Cardiac muscle cell (in vitro differentiated cells and primary cell): ENCODE results near the gene RPS2. TPM values are rescaled to one million over a fixed set of nuclear protein-coding genes. Genes with fewer than 3 reads are reported as not detected.

ENCODE experiments used
- DNase-seq, 2 donors: peaks; one replicate each; pipeline versions ENCODE4 v3.0.0 to v3.0.0-alpha.2; 2010 to 2017; ENCODE audit warnings: low read depth in 1 of 2, low spot score in 1 of 2
- H3K27ac ChIP-seq: fragments of 200-600 bp; sonication (generic); 2 replicates; pipeline ENCODE4 v1.5.1; 2016
- H3K27me3 ChIP-seq: fragments of 200-600 bp; sonication (generic); 2 replicates; pipeline ENCODE4 v1.6.0; 2016; ENCODE audit warnings: control low read depth
- H3K36me3 ChIP-seq: fragments of 200-600 bp; sonication (generic); 2 replicates; pipeline ENCODE4 v1.5.1; 2016; ENCODE audit warnings: control low read depth
- H3K4me1 ChIP-seq: fragments of 200-600 bp; sonication (generic); 2 replicates; pipeline ENCODE4 v1.8.1; 2017; ENCODE audit warnings: low read depth, mild to moderate bottlenecking, mixed run types
- H3K4me3 ChIP-seq: fragments of 200-600 bp; sonication (generic); 2 replicates; pipeline ENCODE4 v1.5.1; 2016; ENCODE audit warnings: mild to moderate bottlenecking
- H3K9me3 ChIP-seq: fragments of 200-600 bp; sonication (generic); 2 replicates; pipeline ENCODE4 v1.5.1; 2017; ENCODE audit warnings: low read depth, mild to moderate bottlenecking, control low read depth
- polyA plus RNA-seq: library from polyadenylated mRNA; unstranded; fragments of >200 nt; fragmentation: Nextera tagmentation; extraction: Ambion mirVana; gene quantifications from 2 replicates; pipeline ENCODE4 v1.2.1, GENCODE V29; 2016
- total RNA-seq: library from RNA; depleted of rRNA; stranded (reverse); fragments of >200 nt; gene quantifications from 2 replicates; pipeline ENCODE4 v1.2.3, GENCODE V29; 2016
- TF ChIP-seq, protein P1 (sequence below): IDR thresholded peaks from 2 replicates; pipeline ENCODE4 v1.5.1; 2012; ENCODE audit warnings: low read depth, mild to moderate bottlenecking, low read length

The RPS2 gene
- total and polyA plus RNA-seq, 2 experiments from 2014 or later: 2,155 to 3,550 TPM

DNA sequence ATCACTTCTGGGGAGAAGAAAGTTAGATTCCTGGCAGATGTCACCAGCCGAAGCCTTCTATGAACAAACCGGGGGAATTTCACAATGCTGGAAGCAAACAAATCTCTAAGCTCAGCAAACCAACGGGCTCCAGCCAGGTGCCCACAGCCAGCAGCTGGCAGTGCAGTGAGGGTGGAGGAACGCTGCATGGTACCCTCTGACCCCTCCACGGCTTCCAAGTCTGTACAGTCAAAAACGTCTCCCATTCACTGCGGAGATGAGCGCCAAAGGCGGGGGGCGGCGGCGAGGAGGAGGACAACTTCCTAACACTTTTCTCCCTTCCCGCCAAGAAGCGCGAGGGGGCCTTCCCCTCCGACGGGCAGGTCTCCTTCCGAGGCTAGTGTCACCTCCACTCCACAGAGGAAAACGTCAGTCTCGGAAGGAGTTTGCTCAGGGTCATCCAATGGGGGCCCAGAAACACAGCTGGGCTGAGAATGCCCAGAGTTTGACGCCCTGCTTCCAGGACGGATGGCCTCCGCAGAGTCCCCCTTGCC lies 44.1 kb upstream of the RPS2 start:
- Histone ChIP-seq H3K4me1 (peaks cover 23% of the 10 kb centered on the region), H3K27me3 (no peaks in the 10 kb centered on the region), H3K36me3 (no peaks in the 10 kb centered on the region), H3K4me3 (peak overlapping the region; percentile 92), H3K27ac (peak overlapping the region; percentile 85), H3K9me3 (no peaks in the 10 kb centered on the region)
- DNase-seq: peak in 1 of 2 donors; percentile 58
- TF ChIP-seq, protein P1, sequence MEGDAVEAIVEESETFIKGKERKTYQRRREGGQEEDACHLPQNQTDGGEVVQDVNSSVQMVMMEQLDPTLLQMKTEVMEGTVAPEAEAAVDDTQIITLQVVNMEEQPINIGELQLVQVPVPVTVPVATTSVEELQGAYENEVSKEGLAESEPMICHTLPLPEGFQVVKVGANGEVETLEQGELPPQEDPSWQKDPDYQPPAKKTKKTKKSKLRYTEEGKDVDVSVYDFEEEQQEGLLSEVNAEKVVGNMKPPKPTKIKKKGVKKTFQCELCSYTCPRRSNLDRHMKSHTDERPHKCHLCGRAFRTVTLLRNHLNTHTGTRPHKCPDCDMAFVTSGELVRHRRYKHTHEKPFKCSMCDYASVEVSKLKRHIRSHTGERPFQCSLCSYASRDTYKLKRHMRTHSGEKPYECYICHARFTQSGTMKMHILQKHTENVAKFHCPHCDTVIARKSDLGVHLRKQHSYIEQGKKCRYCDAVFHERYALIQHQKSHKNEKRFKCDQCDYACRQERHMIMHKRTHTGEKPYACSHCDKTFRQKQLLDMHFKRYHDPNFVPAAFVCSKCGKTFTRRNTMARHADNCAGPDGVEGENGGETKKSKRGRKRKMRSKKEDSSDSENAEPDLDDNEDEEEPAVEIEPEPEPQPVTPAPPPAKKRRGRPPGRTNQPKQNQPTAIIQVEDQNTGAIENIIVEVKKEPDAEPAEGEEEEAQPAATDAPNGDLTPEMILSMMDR: no peak

DNA sequence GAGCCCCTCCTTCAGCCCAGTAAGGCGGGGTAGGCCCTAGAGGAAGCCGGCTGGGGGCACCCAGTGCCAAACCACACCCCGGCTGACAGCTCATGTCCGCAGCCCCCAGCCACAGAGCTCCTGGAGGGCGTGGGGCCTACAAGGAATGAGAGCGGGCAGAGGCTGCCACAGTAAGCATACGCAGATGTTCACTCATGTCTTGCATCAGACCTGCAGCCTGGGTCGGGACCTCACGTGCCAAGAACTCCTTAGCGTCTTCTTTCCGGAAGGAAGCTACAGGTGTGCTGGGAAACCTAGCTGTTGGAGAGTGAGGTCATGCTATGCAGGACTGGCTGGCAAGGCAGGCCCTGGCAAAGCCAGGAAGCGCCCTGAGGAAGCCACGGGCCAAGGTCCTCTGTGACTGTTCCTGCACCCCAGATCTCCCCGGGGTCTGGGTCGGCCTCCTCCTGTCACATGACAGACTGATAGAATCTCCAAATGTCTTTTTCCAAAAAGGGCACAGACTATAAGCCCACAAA lies 43.4 kb upstream of the RPS2 start:
- H3K27ac ChIP-seq: no peak overlapping the region

DNA sequence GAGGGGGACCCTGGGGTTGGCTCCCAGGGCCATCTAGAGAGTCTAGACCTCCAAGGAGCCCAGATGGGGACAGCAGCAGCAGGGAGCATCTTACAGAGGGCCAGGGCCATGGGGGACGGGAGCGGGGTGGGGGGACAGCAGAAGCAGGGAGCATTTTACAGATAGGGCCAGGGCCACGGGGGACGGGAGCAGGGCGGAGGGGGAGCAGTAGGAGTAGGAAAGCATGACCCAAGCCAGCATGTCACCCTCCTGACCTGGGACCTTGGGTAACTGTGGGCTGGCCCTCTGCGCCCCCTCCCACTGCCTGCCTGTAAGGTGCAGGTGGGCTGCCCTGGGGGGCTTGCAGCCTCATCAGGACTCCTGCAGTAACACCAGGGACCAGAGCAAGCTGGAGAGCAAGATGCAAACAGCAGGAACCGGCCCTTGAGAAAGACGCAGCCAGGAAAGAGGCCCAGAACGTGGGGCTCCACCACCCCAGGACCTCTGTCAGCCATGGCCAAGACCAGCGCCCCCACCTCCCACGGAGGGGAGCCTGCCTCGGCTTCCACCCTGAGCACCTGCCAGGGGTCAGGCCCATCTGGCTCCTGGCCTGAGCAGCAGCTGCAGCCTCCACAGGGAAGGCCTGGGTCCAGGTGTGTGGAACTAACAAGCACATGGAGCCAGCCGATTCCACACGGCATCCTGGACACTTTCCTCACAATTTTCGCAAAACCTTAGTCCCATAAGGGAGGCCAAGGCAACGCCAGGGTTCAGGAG lies 42.6 kb upstream of the RPS2 start:
- no peak overlapping the region for H3K27ac ChIP-seq
- no peak for DNase-seq
- H3K4me3 ChIP-seq: no peak overlapping the region
- no peaks in the 10 kb centered on the region for H3K9me3 ChIP-seq
- no peaks in the 10 kb centered on the region for H3K27me3 ChIP-seq
- H3K36me3 ChIP-seq: peaks cover 3% of the 10 kb centered on the region
- TF ChIP-seq, protein P1: no peak
- peaks cover 23% of the 10 kb centered on the region for H3K4me1 ChIP-seq

More for the DNA sequence above, 43.4 kb upstream of the RPS2 start:
- no peaks in the 10 kb centered on the region for H3K9me3 ChIP-seq
- peaks cover 23% of the 10 kb centered on the region for H3K4me1 ChIP-seq
- peak in 1 of 2 donors; percentile 72 for DNase-seq
- H3K36me3 ChIP-seq: peaks cover 3% of the 10 kb centered on the region
- no peaks in the 10 kb centered on the region for H3K27me3 ChIP-seq
- H3K4me3 ChIP-seq: peak overlapping the region; percentile 92
- TF ChIP-seq, protein P1: no peak

DNA sequence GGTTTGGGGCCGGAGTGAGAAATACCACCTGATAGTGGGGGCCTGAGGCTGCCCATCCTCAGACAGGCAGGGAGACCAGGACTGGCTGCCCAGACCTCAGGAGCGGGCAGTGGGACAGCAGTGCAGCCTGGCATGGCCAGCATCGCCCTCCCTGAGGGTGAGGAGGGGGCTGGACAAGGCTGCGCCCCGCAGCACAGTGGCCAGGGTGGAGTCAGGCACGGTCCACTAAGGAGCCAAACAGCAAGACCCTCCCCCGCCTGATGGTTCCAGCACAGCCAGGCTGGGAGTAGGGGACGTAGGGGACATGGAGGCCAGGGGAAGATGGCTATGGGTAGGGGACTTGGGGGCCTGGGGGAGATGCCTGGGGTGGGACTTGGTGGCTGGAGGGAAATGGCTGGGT lies 41.7 kb upstream of the RPS2 start:
- TF ChIP-seq, protein P1: no peak
- no peak for DNase-seq
- peaks cover 12% of the 10 kb centered on the region for H3K36me3 ChIP-seq
- no peaks in the 10 kb centered on the region for H3K27me3 ChIP-seq
- no peak overlapping the region for H3K27ac ChIP-seq
- no peaks in the 10 kb centered on the region for H3K9me3 ChIP-seq
- H3K4me3 ChIP-seq: no peak overlapping the region
- H3K4me1 ChIP-seq: peaks cover 23% of the 10 kb centered on the region

DNA sequence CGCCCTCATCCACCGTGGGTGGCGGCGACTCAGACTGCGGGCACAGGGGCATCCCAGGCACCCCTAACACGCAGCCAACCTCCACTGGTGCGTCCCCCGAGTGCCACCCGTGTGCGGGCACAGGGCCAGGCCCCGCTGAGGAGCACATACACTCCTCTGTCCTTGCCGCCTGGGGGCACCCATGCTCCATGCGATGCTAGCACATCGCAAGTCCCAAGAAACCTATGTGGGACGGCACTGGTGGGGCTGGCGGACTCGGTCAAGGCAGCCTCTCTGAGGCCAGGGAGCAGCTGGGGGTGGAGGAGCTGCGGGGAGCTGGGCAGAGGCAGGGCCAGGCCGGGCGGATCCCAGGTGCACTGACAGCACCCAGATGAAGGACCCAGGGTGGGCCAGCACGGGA lies 41.0 kb upstream of the RPS2 start:
- H3K4me3 ChIP-seq: no peak overlapping the region
- H3K4me1 ChIP-seq: peaks cover 23% of the 10 kb centered on the region
- DNase-seq: no peak
- no peak overlapping the region for H3K27ac ChIP-seq
- TF ChIP-seq, protein P1: no peak
- peaks cover 19% of the 10 kb centered on the region for H3K36me3 ChIP-seq
- H3K9me3 ChIP-seq: no peaks in the 10 kb centered on the region
- H3K27me3 ChIP-seq: no peaks in the 10 kb centered on the region
